ENCODE data around the gene AKIP1.
"Not testable (repeated sequence)": the region's sequence is repeated elsewhere in the genome, so short reads cannot be mapped to it uniquely, and the experiment has no call there.

Gene AKIP1

DNA sequence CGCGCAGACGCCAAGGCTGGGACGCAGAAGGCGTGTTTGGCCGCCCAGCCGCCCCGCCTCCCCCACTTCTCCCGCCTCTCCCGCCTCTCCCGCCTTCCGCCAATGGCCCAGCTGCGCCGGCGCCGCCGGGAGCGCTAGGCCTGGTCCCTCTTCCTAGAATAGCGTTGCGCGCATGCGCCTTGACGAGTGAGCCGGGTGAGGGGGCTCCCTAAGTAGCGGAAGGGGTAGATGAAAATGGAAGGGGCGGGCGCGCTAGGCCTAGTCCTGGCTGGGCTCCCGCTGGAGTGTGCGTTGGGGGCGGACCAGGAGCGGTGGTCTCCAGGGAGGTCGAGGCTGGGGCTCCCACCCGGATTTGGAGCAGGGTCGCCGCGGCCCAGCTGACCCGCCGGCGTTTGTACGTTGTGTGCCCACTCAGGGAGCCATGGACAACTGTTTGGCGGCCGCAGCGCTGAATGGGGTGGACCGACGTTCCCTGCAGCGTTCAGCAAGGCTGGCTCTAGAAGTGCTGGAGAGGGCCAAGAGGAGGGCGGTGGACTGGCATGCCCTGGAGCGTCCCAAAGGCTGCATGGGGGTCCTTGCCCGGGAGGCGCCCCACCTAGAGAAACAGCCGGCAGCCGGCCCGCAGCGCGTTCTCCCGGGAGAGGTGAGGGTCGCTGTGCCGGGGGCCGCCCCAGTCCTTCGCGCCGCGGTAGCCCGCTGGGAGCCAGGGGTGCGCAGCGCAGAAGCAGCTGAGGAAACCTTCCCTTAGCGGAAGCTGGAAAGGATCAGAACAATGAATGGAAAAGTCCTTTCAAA is at the start of gene AKIP1:
Gene AKIP1 (plus strand): TSS at position 161 of the 795 bp plus-strand sequence. CDS start 261 bp downstream, at position 422.
- peak; percentile 97 for DNase-seq

GRCh38 chr11:8863838-8864237 is 47.2 kb upstream of the AKIP1 start:
- DNase-seq, result no peak

DNA sequence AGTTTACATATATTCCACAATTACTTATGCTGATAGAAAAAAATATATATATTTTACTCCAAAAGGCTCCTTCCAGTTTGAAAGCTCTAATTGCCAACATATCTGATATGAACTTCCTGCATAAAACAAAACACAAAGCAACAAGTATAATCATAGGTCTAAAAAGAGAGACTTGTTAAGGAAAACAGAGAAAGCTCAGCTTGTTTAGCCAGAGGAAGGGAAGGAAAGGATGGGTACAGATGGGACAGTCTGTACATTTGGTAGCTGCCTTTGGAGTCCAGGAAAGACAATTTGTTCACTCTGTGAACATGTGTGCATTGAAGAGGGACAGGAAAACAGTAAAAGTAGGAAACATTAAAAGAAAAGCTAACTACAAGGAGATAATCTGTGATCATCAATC is 45.7 kb upstream of the AKIP1 start:
- DNase-seq, result no peak

DNA sequence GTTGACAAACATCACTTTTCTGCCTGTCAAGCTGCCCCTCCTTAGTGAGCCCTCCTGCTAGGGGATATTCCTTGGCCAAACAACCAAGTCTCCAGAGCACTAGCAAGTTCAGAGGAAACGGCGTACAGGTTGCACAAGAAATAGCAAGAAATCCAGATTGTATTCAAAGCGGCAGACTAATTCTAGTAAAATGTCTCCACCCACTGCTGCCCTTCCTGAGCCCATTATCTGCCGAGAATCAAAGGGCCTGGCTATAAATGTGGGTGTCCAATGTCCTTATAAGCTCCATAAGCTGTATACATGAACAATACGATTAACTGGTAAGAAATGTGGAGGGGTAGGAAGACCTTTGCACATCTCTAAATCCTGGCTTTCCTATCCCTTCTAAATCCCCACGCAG is 44.0 kb upstream of the AKIP1 start:
- no peak for DNase-seq

GRCh38 chr11:8867931-8868631 is 42.9 kb upstream of the AKIP1 start:
- DNase-seq, result no peak

GRCh38 chr11:8870411-8871170 is 40.4 kb upstream of the AKIP1 start:
- DNase-seq, result peak; percentile 26

DNA sequence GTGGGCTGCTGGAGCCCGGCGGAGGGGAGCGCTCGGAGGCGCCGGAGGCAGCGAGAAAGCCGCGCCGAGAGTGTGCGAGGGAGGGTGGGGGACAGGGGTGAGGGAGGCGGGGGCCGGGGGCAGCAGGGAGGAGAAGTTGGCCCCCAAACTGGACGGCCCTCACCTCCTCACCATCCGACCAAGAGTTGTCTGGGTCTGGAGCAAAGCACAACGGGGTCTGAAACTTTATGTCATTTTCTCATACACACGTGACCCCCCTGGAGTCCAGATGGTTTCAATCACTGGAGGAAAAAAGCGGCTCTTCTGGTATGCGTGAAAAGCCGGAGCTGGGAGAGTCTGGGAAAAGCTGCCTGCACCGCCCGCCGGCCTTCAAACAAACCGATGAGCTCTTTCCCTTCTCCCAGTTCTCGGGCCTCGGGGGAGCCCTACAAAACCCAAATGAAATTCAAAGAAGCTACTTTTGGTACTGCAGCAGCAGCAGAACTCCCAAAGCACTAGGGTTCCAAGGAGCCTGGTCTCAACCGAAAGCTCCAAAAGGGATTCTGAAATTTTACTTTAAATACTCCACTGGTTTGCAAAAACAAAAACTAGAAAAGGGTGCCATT is 39.7 kb upstream of the AKIP1 start:
- DNase-seq, result peak; percentile 9

GRCh38 chr11:8871962-8872361 is 39.0 kb upstream of the AKIP1 start:
- DNase-seq, result no peak

- no peak for DNase-seq
Observed at GRCh38 chr11:8873741-8874405, 37.1 kb upstream of the AKIP1 start.

- DNase-seq, result no peak
Observed at GRCh38 chr11:8878771-8879170, 32.2 kb upstream of the AKIP1 start.

GRCh38 chr11:8881585-8881984 is 29.4 kb upstream of the AKIP1 start:
- DNase-seq, result not testable (repeated sequence)

- DNase-seq, result no peak
Observed at GRCh38 chr11:8886322-8886721, 24.7 kb upstream of the AKIP1 start.

DNA sequence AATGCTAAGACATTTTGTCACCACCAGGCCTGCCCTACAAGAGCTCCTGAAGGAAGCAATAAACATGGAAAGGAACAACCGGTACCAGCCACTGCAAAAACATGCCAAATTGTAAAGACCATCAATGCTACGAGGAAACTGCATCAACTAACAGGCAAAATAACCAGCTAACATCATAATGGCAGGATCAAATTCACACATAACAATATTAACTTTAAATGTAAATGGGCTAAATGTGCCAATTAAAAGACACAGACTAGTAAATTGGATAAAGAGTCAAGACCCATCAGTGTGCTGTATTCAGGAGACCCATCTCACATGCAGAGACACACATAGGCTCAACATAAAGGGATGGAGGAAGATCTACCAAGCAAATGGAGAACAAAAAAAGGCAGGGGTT is 19.8 kb upstream of the AKIP1 start:
- DNase-seq, result not testable (repeated sequence)

DNA sequence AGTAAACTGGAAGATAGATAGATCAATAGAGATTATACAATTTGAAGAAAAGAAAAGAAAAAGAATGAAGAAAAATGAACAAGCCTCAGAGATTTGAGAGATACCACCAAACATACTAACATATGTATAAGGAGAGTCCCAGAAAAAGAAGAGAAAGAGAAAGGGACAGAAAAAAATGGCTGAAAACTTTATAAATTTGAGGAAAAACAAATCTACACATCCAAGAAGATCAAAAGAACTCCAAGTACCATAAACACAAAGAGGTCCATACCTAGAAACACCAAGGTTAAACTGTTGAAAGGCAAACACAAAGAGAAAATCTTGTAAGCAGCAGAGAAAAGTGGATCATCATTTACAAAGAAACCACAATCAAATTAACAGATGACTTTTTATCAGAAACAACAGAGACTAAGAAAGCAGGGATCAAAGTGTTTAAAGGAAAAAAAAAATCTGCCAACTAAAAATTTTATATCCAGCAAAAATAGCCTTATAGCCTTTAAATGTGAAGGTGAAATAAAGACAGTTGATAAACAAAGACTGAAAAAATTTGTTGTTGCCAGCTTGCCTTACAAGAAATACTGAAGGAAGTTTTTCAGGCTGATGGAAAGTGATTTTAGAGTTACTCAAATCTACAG is 11.8 kb upstream of the AKIP1 start:
- no peak for DNase-seq

DNA sequence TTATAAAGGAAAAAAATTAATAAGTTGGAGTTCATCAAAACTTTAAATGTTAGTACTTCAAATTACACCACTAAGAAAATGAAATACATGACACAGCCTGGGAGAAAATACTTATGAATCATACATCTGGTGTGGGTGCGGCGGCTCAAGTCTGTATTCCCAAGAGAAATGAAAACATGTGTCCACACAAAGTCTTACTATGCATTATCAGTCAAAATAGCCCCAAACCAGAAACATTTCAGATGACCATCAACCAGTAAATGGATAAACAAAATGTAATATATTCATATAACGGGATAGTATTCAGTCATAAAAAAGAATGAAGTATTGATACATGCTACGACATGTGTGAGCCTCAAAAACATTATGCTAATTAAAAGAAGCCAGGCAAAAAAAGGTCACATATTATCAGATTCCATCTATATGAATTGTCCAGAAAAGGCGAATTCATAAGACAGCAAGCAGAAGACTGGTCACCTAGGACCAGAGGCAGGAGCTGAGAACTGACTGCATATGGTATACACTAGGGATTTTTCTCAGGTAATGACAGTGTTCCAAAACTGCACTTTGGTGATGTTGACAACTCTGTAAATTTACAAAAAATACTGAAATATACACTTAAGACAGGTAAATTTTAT is 5.3 kb upstream of the AKIP1 start:
- DNase-seq, result no peak

DNA sequence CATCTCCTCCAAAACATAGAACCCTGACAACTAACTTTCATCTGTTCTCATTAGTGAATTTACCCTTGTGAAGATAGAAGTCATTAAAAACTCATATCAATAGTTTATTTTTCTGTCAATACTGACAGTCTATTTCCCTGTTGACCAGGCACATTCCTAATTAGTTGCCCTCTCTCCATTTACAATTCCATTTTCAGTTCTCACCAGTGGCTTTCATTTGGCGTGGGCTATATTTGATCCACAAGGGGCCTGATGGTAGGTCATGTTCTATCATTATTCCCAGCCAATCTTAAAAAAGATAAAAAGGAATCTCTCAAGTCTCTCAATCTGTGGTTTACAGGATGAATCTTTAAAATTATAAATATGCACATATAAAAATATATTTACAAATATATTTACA is 3.9 kb upstream of the AKIP1 start:
- DNase-seq, result no peak

DNA sequence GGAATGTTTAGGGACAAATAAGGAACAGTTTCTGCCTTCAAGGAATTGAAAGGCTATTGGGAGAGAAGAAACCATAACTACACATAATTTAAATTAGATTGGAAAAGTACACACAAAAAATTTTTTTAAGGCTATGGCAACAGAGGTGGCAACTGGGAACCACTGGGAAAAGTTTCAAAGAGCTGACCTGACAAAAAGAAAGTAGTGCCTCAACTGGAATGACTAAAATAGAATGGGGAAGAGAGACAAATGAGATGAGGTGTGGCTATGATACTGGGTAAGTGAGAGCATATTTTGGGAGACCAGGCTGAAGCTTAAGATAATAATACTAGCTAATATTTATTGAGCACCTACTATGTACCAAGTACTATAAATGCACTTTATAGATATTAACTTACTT is 2.9 kb upstream of the AKIP1 start:
- no peak for DNase-seq

DNA sequence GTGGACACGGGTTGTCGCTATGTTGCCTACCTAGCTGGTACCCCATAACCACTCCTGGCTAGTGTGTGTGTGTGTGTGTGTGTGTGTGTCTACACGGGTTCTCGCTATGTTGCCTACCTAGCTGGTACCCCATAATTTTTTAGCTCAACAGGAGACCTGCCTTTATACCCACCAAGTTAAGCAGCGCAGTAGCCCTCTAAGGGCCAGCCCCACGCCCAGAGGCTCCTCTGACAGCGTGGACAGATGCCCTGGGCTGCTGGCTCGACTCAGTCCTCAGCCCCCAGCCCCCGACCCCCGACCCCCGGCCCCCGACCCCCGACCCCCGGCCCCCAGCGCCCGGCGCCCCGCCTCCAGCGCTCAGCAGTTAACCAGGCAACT is 351 bp upstream of the AKIP1 start:
- no peak for DNase-seq

GRCh38 chr11:8913961-8914660 is 3.1 kb downstream of the AKIP1 start:
- DNase-seq, result peak; percentile 80

GRCh38 chr11:8914661-8915018 is 3.7 kb downstream of the AKIP1 start:
- no peak for DNase-seq

GRCh38 chr11:8917157-8917825 is 6.3 kb downstream of the AKIP1 start:
- no peak for DNase-seq

All from hematopoietic multipotent progenitor cell treated with erythropoietin and hydrocortisone succinate and interleukin-3 and kit ligand, for 6 days (in vitro differentiated cells).